Measurements from ENCODE around the gene CLDND2. TPM values are rescaled to one million over a fixed set of nuclear protein-coding genes. Genes with fewer than 3 reads are reported as not detected.

Gene CLDND2
- total RNA-seq, 1 donor from 2014 or later = 0.84 TPM

DNA sequence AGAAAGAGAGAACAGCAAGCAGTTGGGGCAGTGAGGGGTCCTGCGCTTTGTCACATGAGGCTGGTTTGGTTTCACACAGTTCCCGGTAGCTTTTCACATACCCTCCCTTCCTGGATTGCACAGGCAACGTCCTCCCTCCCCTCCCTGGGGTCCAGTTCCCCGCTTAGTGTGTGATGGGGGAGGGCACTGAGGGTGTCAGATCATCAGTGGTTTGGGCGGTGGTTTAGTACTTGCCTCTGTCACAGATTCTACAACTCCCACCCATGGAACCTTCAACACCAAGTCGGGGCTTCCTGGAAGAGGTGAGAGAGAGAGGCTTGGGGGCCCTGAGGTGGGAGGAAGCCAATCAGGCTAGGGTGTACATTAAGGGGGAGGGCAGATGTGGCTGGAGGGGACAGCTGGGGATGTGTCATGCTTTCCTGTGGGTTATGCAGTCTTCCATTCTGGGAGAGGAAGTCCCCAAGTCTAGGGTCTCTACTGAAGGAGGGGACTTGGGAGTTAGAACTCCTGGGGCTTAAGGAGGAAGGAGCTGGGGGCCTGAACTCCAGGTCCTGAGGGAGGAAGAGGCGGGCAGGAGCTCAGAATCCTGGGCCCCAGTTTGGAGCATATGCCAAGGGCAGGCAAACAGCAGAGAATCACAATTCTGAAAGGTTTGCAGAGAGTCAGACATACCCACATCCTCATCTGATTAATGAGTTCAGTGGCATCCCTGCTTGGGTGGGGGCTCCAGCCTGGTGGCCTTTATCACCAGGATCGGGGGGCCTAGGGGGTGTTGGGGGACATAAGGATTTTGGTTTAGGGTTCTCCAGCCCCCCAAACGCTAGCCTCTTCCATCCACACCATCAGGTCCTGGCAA, 4.1 kb upstream of the CLDND2 start, which contains the start of gene NKG7:
Gene NKG7 (minus strand): TSS at position 6 of the 856 bp plus-strand sequence. CDS start 119 bp downstream, outside the sequence.
- no peak for FAIRE-seq

DNA sequence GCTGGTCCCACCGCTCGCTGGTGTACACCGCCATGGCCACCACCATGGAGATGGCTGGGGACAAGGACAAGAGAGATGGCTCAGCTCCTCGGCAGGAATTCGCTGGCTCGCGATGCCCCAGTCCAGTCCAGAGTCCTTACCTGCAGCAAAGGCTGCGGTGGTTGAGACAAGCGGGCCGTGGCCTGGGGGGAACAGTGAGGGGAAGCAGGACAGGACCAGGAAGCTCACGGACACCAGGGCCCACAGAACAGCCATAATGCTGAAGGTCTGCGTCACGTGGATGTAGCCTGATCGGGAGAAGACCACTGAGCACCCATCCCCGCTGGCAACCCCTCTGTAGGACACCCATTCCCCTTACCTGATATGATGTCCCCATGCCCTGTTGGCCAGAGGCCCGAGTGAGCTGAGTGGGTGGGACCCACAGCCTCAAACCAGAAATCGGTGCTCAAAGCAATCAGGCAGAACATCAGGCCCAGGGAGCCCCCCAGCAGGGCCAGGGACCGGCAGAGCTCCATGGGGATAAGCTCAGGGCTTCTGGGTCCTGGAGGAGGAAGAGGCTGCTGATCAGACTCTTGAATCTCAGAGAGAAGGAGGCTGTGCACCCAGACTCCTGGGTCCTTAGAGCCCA, 3.3 kb upstream of the CLDND2 start:
- no peaks in the 10 kb centered on the region for H4K20me1 ChIP-seq (ENCODE audit: insufficient read depth, low read length)
- peaks cover 3% of the 10 kb centered on the region for H3K4me1 ChIP-seq (ENCODE audit: insufficient read depth, low read length)
- TF ChIP-seq, protein P1, sequence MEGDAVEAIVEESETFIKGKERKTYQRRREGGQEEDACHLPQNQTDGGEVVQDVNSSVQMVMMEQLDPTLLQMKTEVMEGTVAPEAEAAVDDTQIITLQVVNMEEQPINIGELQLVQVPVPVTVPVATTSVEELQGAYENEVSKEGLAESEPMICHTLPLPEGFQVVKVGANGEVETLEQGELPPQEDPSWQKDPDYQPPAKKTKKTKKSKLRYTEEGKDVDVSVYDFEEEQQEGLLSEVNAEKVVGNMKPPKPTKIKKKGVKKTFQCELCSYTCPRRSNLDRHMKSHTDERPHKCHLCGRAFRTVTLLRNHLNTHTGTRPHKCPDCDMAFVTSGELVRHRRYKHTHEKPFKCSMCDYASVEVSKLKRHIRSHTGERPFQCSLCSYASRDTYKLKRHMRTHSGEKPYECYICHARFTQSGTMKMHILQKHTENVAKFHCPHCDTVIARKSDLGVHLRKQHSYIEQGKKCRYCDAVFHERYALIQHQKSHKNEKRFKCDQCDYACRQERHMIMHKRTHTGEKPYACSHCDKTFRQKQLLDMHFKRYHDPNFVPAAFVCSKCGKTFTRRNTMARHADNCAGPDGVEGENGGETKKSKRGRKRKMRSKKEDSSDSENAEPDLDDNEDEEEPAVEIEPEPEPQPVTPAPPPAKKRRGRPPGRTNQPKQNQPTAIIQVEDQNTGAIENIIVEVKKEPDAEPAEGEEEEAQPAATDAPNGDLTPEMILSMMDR (IDR thresholded peaks at IDR 0.05; ENCODE audit: insufficient read depth, low read depth, low read length) = no peak
- TF ChIP-seq EZH2 (IDR thresholded peaks at IDR 0.05; ENCODE audit: insufficient read depth, low read length) = no peak
- H3K79me2 ChIP-seq (ENCODE audit: insufficient read depth, low read length) = no peaks in the 10 kb centered on the region
- H3K9ac ChIP-seq (ENCODE audit: low read length) = no peak overlapping the region
- no peak overlapping the region for H3K27ac ChIP-seq (ENCODE audit: low read depth, low read length)
- Mint-ChIP-seq H3K27me3 (ENCODE audit: low read depth, unreplicated experiment) (peaks cover 1% of the 10 kb centered on the region), H3K4me1 (ENCODE audit: low read depth, unreplicated experiment) (peaks cover 5% of the 10 kb centered on the region), H3K36me3 (ENCODE audit: low read depth, unreplicated experiment) (peaks cover 2% of the 10 kb centered on the region), H3K9me3 (ENCODE audit: unreplicated experiment) (peaks cover 2% of the 10 kb centered on the region), H3K4me3 (ENCODE audit: unreplicated experiment) (no peak overlapping the region), H3K27ac (ENCODE audit: unreplicated experiment) (no peak overlapping the region)
- FAIRE-seq (no peak), DNase-seq (ENCODE audit: low read depth) (no peak)
- no peak overlapping the region for H3K4me2 ChIP-seq (ENCODE audit: low read length)
- H3K27me3 ChIP-seq (ENCODE audit: insufficient read depth, low read length) = no peaks in the 10 kb centered on the region
- no peak overlapping the region for H2AFZ ChIP-seq (ENCODE audit: low read depth, low read length)
- H3K9me3 ChIP-seq (ENCODE audit: insufficient read depth, low read depth, low read length) = no peaks in the 10 kb centered on the region
- H3K36me3 ChIP-seq (ENCODE audit: insufficient read depth, low read length) = no peaks in the 10 kb centered on the region
- no peak overlapping the region for H3K4me3 ChIP-seq (ENCODE audit: insufficient read depth, low read depth, low read length)

More for the DNA sequence above, 4.1 kb upstream of the CLDND2 start, which contains the start of gene NKG7:
- Mint-ChIP-seq H3K4me1 (ENCODE audit: low read depth, unreplicated experiment) (peaks cover 5% of the 10 kb centered on the region), H3K27ac (ENCODE audit: unreplicated experiment) (no peak within 1 kb of the TSS), H3K9me3 (ENCODE audit: unreplicated experiment) (peaks cover 2% of the 10 kb centered on the region), H3K27me3 (ENCODE audit: low read depth, unreplicated experiment) (peaks cover 1% of the 10 kb centered on the region), H3K4me3 (ENCODE audit: unreplicated experiment) (no peak within 1 kb of the TSS), H3K36me3 (ENCODE audit: low read depth, unreplicated experiment) (peaks cover 2% of the 10 kb centered on the region)
- Histone ChIP-seq H3K9me3 (ENCODE audit: insufficient read depth, low read depth, low read length) (no peaks in the 10 kb centered on the region), H3K79me2 (ENCODE audit: insufficient read depth, low read length) (no peaks in the 10 kb centered on the region), H4K20me1 (ENCODE audit: insufficient read depth, low read length) (no peaks in the 10 kb centered on the region), H3K27ac (ENCODE audit: low read depth, low read length) (no peak within 1 kb of the TSS), H3K9ac (ENCODE audit: low read length) (no peak within 1 kb of the TSS), H3K4me3 (ENCODE audit: insufficient read depth, low read depth, low read length) (no peak within 1 kb of the TSS), H3K4me2 (ENCODE audit: low read length) (no peak within 1 kb of the TSS), H3K36me3 (ENCODE audit: insufficient read depth, low read length) (no peaks in the 10 kb centered on the region), H3K4me1 (ENCODE audit: insufficient read depth, low read length) (peaks cover 3% of the 10 kb centered on the region), H3K27me3 (ENCODE audit: insufficient read depth, low read length) (no peaks in the 10 kb centered on the region), H2AFZ (ENCODE audit: low read depth, low read length) (no peak within 1 kb of the TSS)
- no peak for TF ChIP-seq EZH2 (IDR thresholded peaks at IDR 0.05; ENCODE audit: insufficient read depth, low read length)
- TF ChIP-seq, protein P1 (IDR thresholded peaks at IDR 0.05; ENCODE audit: insufficient read depth, low read depth, low read length) = no peak
- DNase-seq (ENCODE audit: low read depth) = no peak

All from astrocyte (in vitro differentiated cells and primary cell).